ENCODE results near the gene SPATS2. TPM values are rescaled to one million over a fixed set of nuclear protein-coding genes. Genes with fewer than 3 reads are reported as not detected.

SPATS2 gene
- total and polyA plus RNA-seq, 2 of the 4 experiments (the other 2 are of a cell fraction) = 50.6 to 63.3 TPM

DNA sequence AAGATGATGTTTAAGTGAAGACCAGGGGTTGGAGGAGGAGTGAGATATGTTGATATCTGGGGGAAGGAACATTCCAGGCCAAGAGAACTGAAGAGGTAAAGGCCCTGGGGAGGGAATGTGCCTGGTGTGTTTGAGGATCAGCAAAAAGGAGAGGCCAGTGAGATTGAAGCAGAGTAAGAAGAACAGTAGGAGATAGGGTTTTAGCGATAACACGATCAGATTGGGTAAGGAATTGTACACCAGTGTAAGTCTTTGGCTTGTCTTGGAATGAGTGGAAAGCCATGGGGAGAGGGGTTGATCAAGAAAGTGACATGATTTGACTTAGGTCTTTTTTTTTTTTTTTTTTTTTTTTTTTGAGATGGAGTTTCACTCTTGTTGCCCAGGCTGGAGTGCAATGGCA is 39.4 kb upstream of the SPATS2 start:
- Histone ChIP-seq H3K4me3 (ENCODE audit: insufficient read depth, low read depth, low read length) (no peak overlapping the region), H4K5ac (ENCODE audit: low read depth, low read length) (no peak overlapping the region), H4K8ac (ENCODE audit: low read depth in 2 of 2, low read length in 2 of 2) (no peak overlapping the region), H3K36me3 (ENCODE audit: control insufficient read depth, insufficient read depth, low read length) (peaks cover 6% of the 10 kb centered on the region), H3K14ac (replicated peaks; ENCODE audit: low read depth, low read length) (no peak overlapping the region), H3K4me2 (ENCODE audit: low read depth, low read length) (no peak overlapping the region), H3K18ac (ENCODE audit: low read depth, low read length) (no peak overlapping the region), H2BK15ac (ENCODE audit: low read depth, low read length) (no peak overlapping the region), H3K79me1 (ENCODE audit: low read depth in 1 of 2, low read length in 2 of 2) (peaks cover 9 to 35% of the 10 kb centered on the region in 2 experiments; a peak in 3 of 4 replicates), H3K27ac (ENCODE audit: insufficient read depth, low read length) (no peak overlapping the region), H3K4ac (ENCODE audit: low read depth, low read length) (no peak overlapping the region), H2AK9ac (replicated peaks; ENCODE audit: low read depth, low read length, poor library complexity) (no peak overlapping the region), H3K23ac (ENCODE audit: low read depth, low read length) (no peak overlapping the region), H2BK120ac (ENCODE audit: low read depth, low read length) (no peak overlapping the region), H3K9me3 (ENCODE audit: control insufficient read depth, insufficient read depth, low read length) (no peaks in the 10 kb centered on the region), H2BK20ac (ENCODE audit: low read depth, low read length) (no peak overlapping the region), H3K4me1 (ENCODE audit: control insufficient read depth, insufficient read depth, low read length) (peaks cover 6% of the 10 kb centered on the region; the same call in 1 of the 2 replicates), H2AFZ (replicated peaks; ENCODE audit: low read length, poor library complexity) (no peak overlapping the region), H3K9me1 (ENCODE audit: insufficient read depth, low read length) (no peaks in the 10 kb centered on the region), H3K27me3 (ENCODE audit: control insufficient read depth, insufficient read depth, low read length) (no peaks in the 10 kb centered on the region), H2BK5ac (ENCODE audit: low read depth, low read length, poor library complexity, severe bottlenecking) (no peak overlapping the region), H4K91ac (ENCODE audit: insufficient read depth, low read depth, low read length) (no peak overlapping the region), H3K9ac (ENCODE audit: low read depth, low read length) (no peak overlapping the region), H3K56ac (ENCODE audit: extremely low read depth, insufficient read depth, low read length) (no peak overlapping the region), H2AK5ac (ENCODE audit: low read depth, low read length) (no peak overlapping the region), H4K20me1 (ENCODE audit: insufficient read depth, low read length) (no peaks in the 10 kb centered on the region)
- BruUV-seq (replicated peaks) = no TSS peak
- no peak for TF ChIP-seq MAFK (IDR thresholded peaks at IDR 0.05; ENCODE audit: low read depth, low read length)
- no peak for TF ChIP-seq NFE2L2 (IDR thresholded peaks at IDR 0.05; ENCODE audit: low read depth, low read length)
- TF ChIP-seq, protein P1, sequence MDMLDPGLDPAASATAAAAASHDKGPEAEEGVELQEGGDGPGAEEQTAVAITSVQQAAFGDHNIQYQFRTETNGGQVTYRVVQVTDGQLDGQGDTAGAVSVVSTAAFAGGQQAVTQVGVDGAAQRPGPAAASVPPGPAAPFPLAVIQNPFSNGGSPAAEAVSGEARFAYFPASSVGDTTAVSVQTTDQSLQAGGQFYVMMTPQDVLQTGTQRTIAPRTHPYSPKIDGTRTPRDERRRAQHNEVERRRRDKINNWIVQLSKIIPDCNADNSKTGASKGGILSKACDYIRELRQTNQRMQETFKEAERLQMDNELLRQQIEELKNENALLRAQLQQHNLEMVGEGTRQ (IDR thresholded peaks at IDR 0.05; ENCODE audit: low read depth, low read length) = no peak
- TF ChIP-seq RCOR1 (IDR thresholded peaks at IDR 0.05; ENCODE audit: insufficient replicate concordance, low read length) = no peak
- TF ChIP-seq BHLHE40 (IDR thresholded peaks at IDR 0.05; ENCODE audit: low read depth, low read length) = no peak
- TF ChIP-seq MXI1 (IDR thresholded peaks at IDR 0.05; ENCODE audit: borderline replicate concordance, low read depth, low read length) = no peak
- TF ChIP-seq, protein P2, sequence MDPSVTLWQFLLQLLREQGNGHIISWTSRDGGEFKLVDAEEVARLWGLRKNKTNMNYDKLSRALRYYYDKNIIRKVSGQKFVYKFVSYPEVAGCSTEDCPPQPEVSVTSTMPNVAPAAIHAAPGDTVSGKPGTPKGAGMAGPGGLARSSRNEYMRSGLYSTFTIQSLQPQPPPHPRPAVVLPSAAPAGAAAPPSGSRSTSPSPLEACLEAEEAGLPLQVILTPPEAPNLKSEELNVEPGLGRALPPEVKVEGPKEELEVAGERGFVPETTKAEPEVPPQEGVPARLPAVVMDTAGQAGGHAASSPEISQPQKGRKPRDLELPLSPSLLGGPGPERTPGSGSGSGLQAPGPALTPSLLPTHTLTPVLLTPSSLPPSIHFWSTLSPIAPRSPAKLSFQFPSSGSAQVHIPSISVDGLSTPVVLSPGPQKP (IDR thresholded peaks at IDR 0.05; ENCODE audit: borderline replicate concordance, low read depth, low read length) = no peak
- no peak for TF ChIP-seq CEBPB (IDR thresholded peaks at IDR 0.05; ENCODE audit: low read depth, low read length)
- TF ChIP-seq CHD1 (IDR thresholded peaks at IDR 0.05; ENCODE audit: low read depth, low read length) = no peak
- no peak for TF ChIP-seq RAD21 (IDR thresholded peaks at IDR 0.05; ENCODE audit: low read length)
- ChIA-PET POLR2A (ENCODE audit: unreplicated experiment) (no interaction called here), CTCF (no interaction called here)
- intact Hi-C loops (cut with micrococcal nuclease) (no loop called here), in situ Hi-C loops (cut with MboI; ENCODE audit: low sequenced_read_pairs) (no loop called here), dilution Hi-C loops (cut with HindIII; ENCODE audit: low sequenced_read_pairs, unreplicated experiment) (no loop called here)
- no CpG with 5 or more reads among the region's 2 CpGs for WGBS, 2 experiments (ENCODE audit: extremely low coverage in 2 of 2, insufficient read length in 1 of 2)
- DNase-seq (no peak), ATAC-seq (ENCODE audit: low read depth) (no peak)

Measured in IMR-90 (cell line).